ENCODE results near the gene STPG3.

- no peak for TF ChIP-seq CTCF (conservative IDR thresholded peaks at IDR 0.05; ENCODE audit: low read depth, low read length)
- TF ChIP-seq RFX5 (IDR thresholded peaks at IDR 0.05; ENCODE audit: low read depth, low read length), result no peak
- TF ChIP-seq SMC3 (IDR thresholded peaks at IDR 0.05; ENCODE audit: low read depth, low read length), result no peak
- no peak for TF ChIP-seq MXI1 (IDR thresholded peaks at IDR 0.05; ENCODE audit: borderline replicate concordance, low read depth, low read length)
Observed at GRCh38 chr9:137263506-137263905, 12.4 kb downstream of the STPG3 start.

Data from IMR-90 (cell line).